Measurements from ENCODE around the gene NTF4.

- TF ChIP-seq ZNF274 (IDR thresholded peaks at IDR 0.05; ENCODE audit: low read depth, low read length), result no peak
- no peak for TF ChIP-seq YY1 (IDR thresholded peaks at IDR 0.05; ENCODE audit: insufficient read depth, insufficient read length)
These were observed 44.4 kb upstream of the NTF4 start for GRCh38 chr19:49109051-49109450.
